Motor neuron (in vitro differentiated cells): ENCODE results near the gene PI4K2A. TPM values are rescaled to one million over a fixed set of nuclear protein-coding genes. Genes with fewer than 3 reads are reported as not detected.
A peak's percentile ranks its signal among the peaks of the same experiment; 100 is the strongest.
"Not testable (repeated sequence)": the region's sequence is repeated elsewhere in the genome, so short reads cannot be mapped to it uniquely, and the experiment has no call there.

Experiments used
- ATAC-seq, 8 experiments: fragments of 200-7000 bp; cut with Tn5 transposase; replicated peaks in 6 of 8; 2 replicates each; pipeline ENCODE4 v1.8.0; 2021; ENCODE audit warnings: mild to moderate bottlenecking in 8 of 8, moderate library complexity in 8 of 8
- H3K27ac ChIP-seq, 2 donors: fragments of 250-450 bp; sonication (Bioruptor Pico); 2 replicates each; pipeline ENCODE4 v1.9.0; 2021; ENCODE audit warnings: antibody characterized with exemption in 2 of 2, mild to moderate bottlenecking in 2 of 2, moderate library complexity in 1 of 2
- H3K4me1 ChIP-seq, 2 donors: fragments of 250-450 bp; sonication (Bioruptor Pico); replicated peaks in 1 of 2; 2 replicates each; pipeline ENCODE4 v1.6.1; 2021; ENCODE audit warnings: antibody characterized with exemption in 2 of 2, mild to moderate bottlenecking in 2 of 2, moderate library complexity in 1 of 2
- H3K4me3 ChIP-seq, 5 donors: fragments of 250-450 bp; sonication (Bioruptor Pico); 2 replicates each; pipeline ENCODE4 v1.9.0; 2021; ENCODE audit warnings: antibody characterized with exemption in 5 of 5, mild to moderate bottlenecking in 5 of 5, moderate library complexity in 4 of 5
- WGBS, 10 experiments: fragments of 450-650 bp; shearing (Covaris generic); methylation state at CpG; one replicate each; pipeline ENCODE4 v1.0.0; 2022; 5-methylcytosine and 5-hydroxymethylcytosine counted together
- in situ Hi-C, 9 experiments: fragments of 400-800 bp; cut with MboI; loops; one replicate each; pipeline ENCODE4 v1.15.0; 2021; ENCODE audit warnings: low sequenced_read_pairs in 9 of 9, low pct_unique_long_range_greater_than_20kb in 2 of 9; ENCODE audit not compliant: unreplicated experiment in 9 of 9
- total RNA-seq, 8 experiments: library from RNA; unstranded; fragments of 300-600 nt; gene quantifications; 2 replicates each; pipeline versions ENCODE4 v1.2.3 to v1.2.4, GENCODE V29; 2022

The PI4K2A gene
- total RNA-seq, 8 experiments from 2014 or later: 10.1 to 46.8 (median 18.4) TPM

- in situ Hi-C loops: no loop called here
- 92 to 100% (median 99%) methylated on average over 1 to 7 of the region's 7 CpGs; no CpG with 5 or more reads in 2 of the 10 experiments for WGBS, 10 experiments
- H3K4me3 ChIP-seq: no peak overlapping the region
- no peaks in the 10 kb centered on the region for H3K4me1 ChIP-seq
- H3K27ac ChIP-seq: no peak overlapping the region
- ATAC-seq: no peak
These were observed 26.5 kb downstream of the PI4K2A start for GRCh38 chr10:97666992-97667391.

GRCh38 chr10:97667463-97667862, 27.0 kb downstream of the PI4K2A start:
- Histone ChIP-seq H3K4me1 (no peaks in the 10 kb centered on the region), H3K4me3 (no peak overlapping the region), H3K27ac (no peak overlapping the region)
- no peak for ATAC-seq
- in situ Hi-C loops: no loop called here
- 33 to 100% (median 88%) methylated on average over 1 to 6 of the region's 6 CpGs; no CpG with 5 or more reads in 2 of the 10 experiments for WGBS, 10 experiments

GRCh38 chr10:97669571-97669970, 29.1 kb downstream of the PI4K2A start:
- no peak for ATAC-seq

GRCh38 chr10:97673736-97674525, 33.5 kb downstream of the PI4K2A start:
- Histone ChIP-seq H3K4me3 (no peak overlapping the region), H3K27ac (no peak overlapping the region), H3K4me1 (no peaks in the 10 kb centered on the region)
- 44 to 100% (median 83%) methylated on average over 1 to 5 of the region's 8 CpGs; no CpG with 5 or more reads in 1 of the 10 experiments for WGBS, 10 experiments
- in situ Hi-C loops: no loop called here
- ATAC-seq: peak in 3 of 8 experiments; percentile 11 to 19 (median 12)

More at GRCh38 chr10:97669571-97669970, 29.1 kb downstream of the PI4K2A start:
- Histone ChIP-seq H3K4me3 (no peak overlapping the region), H3K4me1 (no peaks in the 10 kb centered on the region), H3K27ac (no peak overlapping the region)
- in situ Hi-C loops: no loop called here
- 63 to 100% methylated on average over 1 of the region's 1 CpG; no CpG with 5 or more reads in 8 of the 10 experiments for WGBS, 10 experiments

GRCh38 chr10:97675222-97675621, 34.8 kb downstream of the PI4K2A start:
- peak in 5 of 8 experiments; percentile 10 to 53 (median 44) for ATAC-seq
- no peak overlapping the region for H3K4me3 ChIP-seq
- WGBS, 10 experiments: 60 to 100% (median 84%) methylated on average over 1 to 7 of the region's 9 CpGs; no CpG with 5 or more reads in 4 of the 10 experiments
- no peaks in the 10 kb centered on the region for H3K4me1 ChIP-seq
- in situ Hi-C loops: no loop called here
- no peak overlapping the region for H3K27ac ChIP-seq

GRCh38 chr10:97676770-97677581, 36.5 kb downstream of the PI4K2A start:
- WGBS, 10 experiments: 75 to 100% (median 91%) methylated on average over 1 to 2 of the region's 2 CpGs; no CpG with 5 or more reads in 6 of the 10 experiments
- Histone ChIP-seq H3K27ac (no peak overlapping the region), H3K4me1 (no peaks in the 10 kb centered on the region), H3K4me3 (no peak overlapping the region)
- ATAC-seq: peak; percentile 39 to 93 (median 63)
- in situ Hi-C loops: no loop called here

- Histone ChIP-seq H3K4me1 (peaks cover 0 to 4% of the 10 kb centered on the region in 2 donors), H3K4me3 (no peak overlapping the region), H3K27ac (no peak overlapping the region)
- 79 to 93% (median 93%) methylated on average over 2 to 9 of the region's 16 CpGs; no CpG with 5 or more reads in 5 of the 10 experiments for WGBS, 10 experiments
- in situ Hi-C loops: no loop called here
- no peak for ATAC-seq
These were observed 39.1 kb downstream of the PI4K2A start for GRCh38 chr10:97679594-97679993.

- in situ Hi-C loops: no loop called here
These were observed 41.6 kb downstream of the PI4K2A start for GRCh38 chr10:97682042-97682441.

GRCh38 chr10:97683556-97684367, 43.3 kb downstream of the PI4K2A start:
- no peak overlapping the region for H3K4me3 ChIP-seq
- ATAC-seq: peak in 2 of 8 experiments; percentile 6 to 7
- in situ Hi-C loops: no loop called here

More at GRCh38 chr10:97682042-97682441, 41.6 kb downstream of the PI4K2A start:
- H3K4me3 ChIP-seq: no peak overlapping the region
- ATAC-seq: no peak
- peaks cover 2 to 15% of the 10 kb centered on the region in 2 donors for H3K4me1 ChIP-seq
- H3K27ac ChIP-seq: no peak overlapping the region
- 49 to 100% (median 85%) methylated on average over 1 to 4 of the region's 4 CpGs; no CpG with 5 or more reads in 2 of the 10 experiments for WGBS, 10 experiments

GRCh38 chr10:97684368-97684713, 43.9 kb downstream of the PI4K2A start:
- H3K4me3 ChIP-seq, in situ Hi-C loops, ATAC-seq, H3K27ac ChIP-seq: not testable (repeated sequence)
- peaks cover 13 to 26% of the 10 kb centered on the region in 2 donors for H3K4me1 ChIP-seq
- 60 to 92% (median 90%) methylated on average over 1 to 4 of the region's 7 CpGs; no CpG with 5 or more reads in 5 of the 10 experiments for WGBS, 10 experiments

More at GRCh38 chr10:97683556-97684367, 43.3 kb downstream of the PI4K2A start:
- H3K27ac ChIP-seq: no peak overlapping the region
- 0 to 100% (median 75%) methylated on average over 1 to 5 of the region's 9 CpGs for WGBS, 10 experiments
- peaks cover 13 to 26% of the 10 kb centered on the region in 2 donors for H3K4me1 ChIP-seq

- ATAC-seq: no peak
- 33 to 100% (median 86%) methylated on average over 1 to 5 of the region's 5 CpGs for WGBS, 10 experiments
- H3K27ac ChIP-seq: no peak overlapping the region
- peaks cover 13 to 26% of the 10 kb centered on the region in 2 donors for H3K4me1 ChIP-seq
- in situ Hi-C loops: no loop called here
- peak overlapping the region in 2 of 5 donors; percentile 4 to 68 for H3K4me3 ChIP-seq
These were observed 44.5 kb downstream of the PI4K2A start for GRCh38 chr10:97684866-97685394.

GRCh38 chr10:97685395-97685958, 45.0 kb downstream of the PI4K2A start:
- H3K4me1 ChIP-seq: peaks cover 13 to 26% of the 10 kb centered on the region in 2 donors
- in situ Hi-C loops: no loop called here
- WGBS, 10 experiments: 0 to 100% (median 61%) methylated on average over 1 to 2 of the region's 2 CpGs; no CpG with 5 or more reads in 6 of the 10 experiments
- H3K27ac ChIP-seq: no peak overlapping the region
- peak overlapping the region in 2 of 5 donors; percentile 4 to 68 for H3K4me3 ChIP-seq
- peak in 1 of 8 experiments; percentile 3 for ATAC-seq
